GM12878 (cell line): ENCODE results near the gene OXTR. TPM values are rescaled to one million over a fixed set of nuclear protein-coding genes. Genes with fewer than 3 reads are reported as not detected.

Source experiments
- ATAC-seq: fragments of 200-7000 bp; cut with Tn5 transposase; 3 replicates; pipeline ENCODE4 v1.9.1; 2020; ENCODE audit warnings: mild to moderate bottlenecking, moderate library complexity
- BruUV-seq: library from RNA; stranded (reverse); fragments of 400-500 nt; replicated peaks from 2 replicates; lab custom pipeline; 2021; lab: Mats Ljungman, UMichigan
- CTCF ChIA-PET: fragments of 300-600 bp; sonication (Branson Sonifier 250); formaldehyde crosslinking; extraction: SDS; loops from one replicate; lab custom pipeline; 2021; ENCODE audit warnings: inconsistent platforms; lab: Yijun Ruan, JAX
- POLR2A ChIA-PET: fragments of 350-600 bp; formaldehyde crosslinking; extraction: SDS; loops from one replicate; lab custom pipeline; 2021; ENCODE audit warnings: inconsistent platforms; lab: Charles Lee
- RAD21 ChIA-PET: fragments of 300-600 bp; sonication (Branson Sonifier 250); formaldehyde crosslinking; loops from one replicate; lab custom pipeline; 2023; ENCODE audit warnings: antibody characterized with exemption; ENCODE audit not compliant: unreplicated experiment; lab: Charles Lee
- SMC1A ChIA-PET: fragments of 300-600 bp; sonication (Branson Sonifier 250); formaldehyde crosslinking; loops from one replicate; lab custom pipeline; 2023; ENCODE audit not compliant: unreplicated experiment, uncharacterized antibody; lab: Charles Lee
- DNase-seq: peaks from one replicate; pipeline ENCODE4 v3.0.0-alpha.2; 2011; ENCODE audit warnings: low read depth, low spot score
- FAIRE-seq: peaks from 3 replicates; lab custom pipeline; 2011; peaks lifted over from hg19 to GRCh38; lab: Jason Lieb, UNC
- H2AFZ ChIP-seq: 2 replicates; pipeline ENCODE4 v1.6.0; 2011; ENCODE audit warnings: low read depth, low read length, control low read depth; ENCODE audit not compliant: control insufficient read depth
- H3K27ac ChIP-seq: 2 replicates; pipeline ENCODE4 v1.5.1; 2011; ENCODE audit warnings: control low read depth; ENCODE audit not compliant: control insufficient read depth, insufficient read depth
- H3K27me3 ChIP-seq, 2 experiments: replicated peaks in 1 of 2; 2 replicates each; pipeline versions ENCODE4 v1.6.0 to v1.6.1; 2011; ENCODE audit warnings: low read length in 1 of 2; ENCODE audit not compliant: control insufficient read depth in 2 of 2, insufficient read depth in 2 of 2
- H3K36me3 ChIP-seq, 2 experiments: 2 replicates each; pipeline ENCODE4 v1.5.1; 2011; ENCODE audit warnings: low read length in 1 of 2; ENCODE audit not compliant: control insufficient read depth in 2 of 2, insufficient read depth in 2 of 2
- H3K4me1 ChIP-seq: 2 replicates; pipeline ENCODE4 v1.6.1; 2011; ENCODE audit warnings: mild to moderate bottlenecking, low read length, moderate library complexity, mixed read lengths; ENCODE audit not compliant: control insufficient read depth, insufficient read depth
- H3K4me2 ChIP-seq: 2 replicates; pipeline ENCODE4 v1.6.0; 2011; ENCODE audit warnings: control low read depth; ENCODE audit not compliant: control insufficient read depth, insufficient read depth
- H3K4me3 ChIP-seq: fragments of 200-600 bp; sonication (generic); 2 replicates; pipeline ENCODE4 v1.5.1; 2016
- H3K79me2 ChIP-seq: 2 replicates; pipeline ENCODE4 v1.6.0; 2011; ENCODE audit warnings: low read length; ENCODE audit not compliant: control insufficient read depth, insufficient read depth
- H3K9ac ChIP-seq: 2 replicates; pipeline ENCODE4 v1.8.0; 2011; ENCODE audit warnings: low read length, control low read depth, mixed read lengths; ENCODE audit not compliant: control insufficient read depth, insufficient read depth
- H3K9me3 ChIP-seq: replicated peaks from 3 replicates; pipeline ENCODE4 v1.5.1; 2011; ENCODE audit warnings: mild to moderate bottlenecking, low read length; ENCODE audit not compliant: control insufficient read depth, insufficient read depth
- H4K20me1 ChIP-seq: 2 replicates; pipeline ENCODE4 v1.6.0; 2011; ENCODE audit not compliant: control insufficient read depth, insufficient read depth
- CBX3 ChIP-seq: fragments of 200-600 bp; sonication (generic); IDR thresholded peaks from 2 replicates; pipeline ENCODE4 v1.6.1; 2016; ENCODE audit warnings: low read depth, borderline replicate concordance
- E4F1 ChIP-seq: fragments of 450-650 bp; IDR thresholded peaks from 2 replicates; pipeline ENCODE4 v1.6.1; 2018; ENCODE audit warnings: borderline replicate concordance, mild to moderate bottlenecking; ENCODE audit not compliant: partially characterized antibody
- EP300 ChIP-seq, 2 experiments: fragments of 150-350 bp in 1 of 2; IDR thresholded peaks; 2 replicates each; pipeline ENCODE4 v1.6.1; 2011 to 2012; ENCODE audit warnings: low read depth in 2 of 2, low read length in 2 of 2, borderline replicate concordance in 1 of 2, improper control_type of control experiment in 1 of 2, inconsistent platforms in 1 of 2; ENCODE audit not compliant: control insufficient read depth in 1 of 2
- EZH2 ChIP-seq: IDR thresholded peaks from 2 replicates; pipeline ENCODE4 v1.6.1; 2012; ENCODE audit warnings: low read depth, mild to moderate bottlenecking, control low read depth, inconsistent platforms, low read length, borderline replicate concordance; ENCODE audit not compliant: control insufficient read depth
- RB1 ChIP-seq: fragments of 450-650 bp; formaldehyde crosslinking; IDR thresholded peaks from 2 replicates; pipeline ENCODE4 v1.6.1; 2017; ENCODE audit warnings: mild to moderate bottlenecking, borderline replicate concordance
- REST ChIP-seq: IDR thresholded peaks from 2 replicates; pipeline ENCODE4 v1.6.1; 2012; ENCODE audit warnings: mild to moderate bottlenecking, low read depth, low read length
- SP1 ChIP-seq: IDR thresholded peaks from one replicate; pipeline ENCODE4 v1.6.1; 2011; ENCODE audit warnings: low read depth, low read length
- STAT3 ChIP-seq: IDR thresholded peaks from 2 replicates; pipeline ENCODE4 v1.6.1; 2011; ENCODE audit warnings: low read depth, low read length, improper control_type of control experiment
- SUPT20H ChIP-seq: IDR thresholded peaks from 2 replicates; pipeline ENCODE4 v1.6.1; 2011; ENCODE audit warnings: low read depth, mild to moderate bottlenecking, low read length, moderate library complexity, borderline replicate concordance; ENCODE audit not compliant: control insufficient read depth
- ZBTB11 ChIP-seq: fragments of 450-650 bp; formaldehyde crosslinking; IDR thresholded peaks from 2 replicates; pipeline ENCODE4 v1.5.0; 2022; ENCODE audit warnings: mild to moderate bottlenecking, missing genetic modification characterization
- in situ Hi-C: fragments of 300-500 bp; cut with MboI; formaldehyde crosslinking; loops from 9 replicates; pipeline ENCODE4 v1.14.3; 2018; ENCODE audit warnings: mixed read lengths
- intact Hi-C: fragments of 100-400 bp; cut with micrococcal nuclease; formaldehyde crosslinking; loops from one replicate; pipeline ENCODE4 v1.14.2; 2022; ENCODE audit not compliant: unreplicated experiment
- polyA plus RNA-seq, 11 experiments: library from polyadenylated mRNA; depleted of rRNA in 4 of 11; unstranded in 6 of 11; stranded (reverse) in 5 of 11; fragments of >200 nt; fragmentation: Nextera tagmentation in 4 of 11; fragmentation: Illumina TruSeq in 1 of 11; extraction: Ambion mirVana in 4 of 11; extraction: Trizol in 1 of 11; gene quantifications; 1 replicate in 1 of 11; 2 replicates in 10 of 11; pipeline versions ENCODE4 v1.2.1 to v1.2.3, GENCODE V29; 2011 to 2016; ENCODE audit warnings: inconsistent platforms in 2 of 11, missing spikeins in 2 of 11, low read depth in 1 of 11
- total RNA-seq, 4 experiments: library from RNA; depleted of rRNA in 3 of 4; stranded (reverse); fragments of >200 nt in 3 of 4; fragmentation: Illumina TruSeq in 1 of 4; extraction: Trizol in 1 of 4; gene quantifications; 2 replicates each; pipeline versions ENCODE4 v1.2.1 to v1.2.3, GENCODE V29; 2013 to 2021

OXTR gene
- total and polyA plus RNA-seq, 10 of the 15 experiments (the other 5 are each of a cell fraction or from before 2014, with no cell fraction given): 0.43 to 5.9 (median 2.6) TPM

- no TSS peak for BruUV-seq
- Histone ChIP-seq H3K4me1 (no peaks in the 10 kb centered on the region; the same call in 1 of the 2 replicates), H3K36me3 (no peaks in the 10 kb centered on the region), H4K20me1 (no peaks in the 10 kb centered on the region; the same call in 1 of the 2 replicates), H3K79me2 (no peaks in the 10 kb centered on the region), H3K27ac (no peak overlapping the region), H3K27me3 (no peaks in the 10 kb centered on the region), H2AFZ (no peak overlapping the region), H3K4me3 (no peak overlapping the region), H3K9ac (no peak overlapping the region), H3K9me3 (no peaks in the 10 kb centered on the region), H3K4me2 (no peak overlapping the region)
- intact Hi-C loops (no loop called here), in situ Hi-C loops (no loop called here)
- TF ChIP-seq SUPT20H (no peak), CBX3 (no peak), SP1 (no peak), RB1 (no peak), REST (no peak), STAT3 (no peak), EP300 (IDR thresholded peaks at IDR 0.05; ENCODE audit: borderline replicate concordance in 1 of 2, control insufficient read depth in 1 of 2, low read depth in 2 of 2, low read length in 2 of 2) (no peak), EZH2 (no peak), ZBTB11 (CRISPR knock-in tag) (no peak), E4F1 (no peak)
- CTCF ChIA-PET: no interaction called here
- RAD21 ChIA-PET: no interaction called here
- POLR2A ChIA-PET: no interaction called here
- SMC1A ChIA-PET: no interaction called here
- FAIRE-seq (no peak), DNase-seq (no peak), ATAC-seq (peak; percentile 47; the same call in 1 of the 3 replicates)
These were observed 10.9 kb upstream of the OXTR start for GRCh38 chr3:8780279-8780678.
